Skin epidermis (tissue), 12 donors: Measurements from ENCODE around the gene BNIP5.

ENCODE experiments used
- H3K27ac ChIP-seq, 21 experiments: fragments of 200-600 bp; sonication (generic) in 11 of 21; one replicate each; pipeline ENCODE4 v1.5.0; 2020; ENCODE audit warnings: mild to moderate bottlenecking in 3 of 21, inconsistent platforms in 2 of 21, moderate library complexity in 2 of 21
- H3K4me3 ChIP-seq, 7 experiments: fragments of 200-600 bp; sonication (generic) in 2 of 7; one replicate each; pipeline ENCODE4 v1.5.0; 2020; ENCODE audit warnings: inconsistent platforms in 2 of 7, mild to moderate bottlenecking in 2 of 7, moderate library complexity in 1 of 7

The BNIP5 gene

GRCh38 chr6:36327919-36328236 lies 8.8 kb downstream of the BNIP5 start:
- Histone ChIP-seq H3K27ac (no peak overlapping the region), H3K4me3 (no peak overlapping the region)

- Histone ChIP-seq H3K4me3 (no peak overlapping the region), H3K27ac (no peak overlapping the region)
Observed at GRCh38 chr6:36327226-36327918, 9.3 kb downstream of the BNIP5 start.

- Histone ChIP-seq H3K4me3 (no peak overlapping the region), H3K27ac (no peak overlapping the region)
Observed at GRCh38 chr6:36326356-36326995, 10.2 kb downstream of the BNIP5 start.

- Histone ChIP-seq H3K4me3 (no peak overlapping the region), H3K27ac (no peak overlapping the region)
Observed at GRCh38 chr6:36324715-36325114, 12.0 kb downstream of the BNIP5 start.

GRCh38 chr6:36324191-36324590 lies 12.5 kb downstream of the BNIP5 start:
- Histone ChIP-seq H3K27ac (no peak overlapping the region), H3K4me3 (no peak overlapping the region)

- no peak overlapping the region for H3K4me3 ChIP-seq
Observed at GRCh38 chr6:36323062-36323461, 13.6 kb downstream of the BNIP5 start.

GRCh38 chr6:36322591-36322990 lies 14.1 kb downstream of the BNIP5 start:
- no peak overlapping the region for H3K4me3 ChIP-seq
- H3K27ac ChIP-seq: no peak overlapping the region

More at GRCh38 chr6:36323062-36323461, 13.6 kb downstream of the BNIP5 start:
- no peak overlapping the region for H3K27ac ChIP-seq

GRCh38 chr6:36320475-36320874 lies 16.2 kb downstream of the BNIP5 start:
- no peak overlapping the region for H3K27ac ChIP-seq
- H3K4me3 ChIP-seq: no peak overlapping the region

- no peak overlapping the region for H3K27ac ChIP-seq
- H3K4me3 ChIP-seq: no peak overlapping the region
Observed at GRCh38 chr6:36319821-36320220, 16.9 kb downstream of the BNIP5 start.

- no peak overlapping the region for H3K27ac ChIP-seq
- H3K4me3 ChIP-seq: no peak overlapping the region
Observed at GRCh38 chr6:36319436-36319762, 17.3 kb downstream of the BNIP5 start.

- no peak overlapping the region for H3K27ac ChIP-seq
Observed at GRCh38 chr6:36318690-36319435, 17.8 kb downstream of the BNIP5 start.

GRCh38 chr6:36317623-36318022 lies 19.1 kb downstream of the BNIP5 start:
- H3K27ac ChIP-seq: no peak overlapping the region
- no peak overlapping the region for H3K4me3 ChIP-seq

More at GRCh38 chr6:36318690-36319435, 17.8 kb downstream of the BNIP5 start:
- H3K4me3 ChIP-seq: no peak overlapping the region

- Histone ChIP-seq H3K27ac (no peak overlapping the region), H3K4me3 (no peak overlapping the region)
Observed at GRCh38 chr6:36315921-36316320, 20.8 kb downstream of the BNIP5 start.

- peak overlapping the region in 1 of 21 experiments; percentile 10 for H3K27ac ChIP-seq
- no peak overlapping the region for H3K4me3 ChIP-seq
Observed at GRCh38 chr6:36314221-36315014, 22.3 kb downstream of the BNIP5 start.

GRCh38 chr6:36313649-36313936 lies 23.1 kb downstream of the BNIP5 start:
- Histone ChIP-seq H3K4me3 (no peak overlapping the region), H3K27ac (no peak overlapping the region)

- no peak overlapping the region for H3K27ac ChIP-seq
- H3K4me3 ChIP-seq: no peak overlapping the region
Observed at GRCh38 chr6:36312854-36313648, 23.6 kb downstream of the BNIP5 start.

- Histone ChIP-seq H3K27ac (no peak overlapping the region), H3K4me3 (no peak overlapping the region)
Observed at GRCh38 chr6:36309900-36310299, 26.8 kb downstream of the BNIP5 start.

- Histone ChIP-seq H3K4me3 (no peak overlapping the region), H3K27ac (no peak overlapping the region)
Observed at GRCh38 chr6:36309203-36309602, 27.5 kb downstream of the BNIP5 start.

GRCh38 chr6:36308514-36308913 lies 28.2 kb downstream of the BNIP5 start:
- Histone ChIP-seq H3K27ac (no peak overlapping the region), H3K4me3 (no peak overlapping the region)

- H3K4me3 ChIP-seq: no peak overlapping the region
- no peak overlapping the region for H3K27ac ChIP-seq
Observed at GRCh38 chr6:36306375-36306774, 30.3 kb downstream of the BNIP5 start.
